GM10266 (cell line): Measurements from ENCODE around the gene GRID2.

ENCODE experiments used
- DNase-seq: peaks from one replicate; pipeline ENCODE4 v3.0.0; 2012; ENCODE audit errors: extremely low spot score
- CTCF ChIP-seq: IDR thresholded peaks from 2 replicates; pipeline ENCODE4 v1.5.1; 2012; ENCODE audit warnings: mild to moderate bottlenecking, low read depth; ENCODE audit not compliant: control insufficient read depth, insufficient read depth; ENCODE audit errors: missing control alignments

The GRID2 gene

GRCh38 chr4:92968996-92969395, 665.2 kb downstream of the GRID2 start:
- TF ChIP-seq CTCF = no peak

GRCh38 chr4:92969650-92970379, 666.0 kb downstream of the GRID2 start:
- no peak for DNase-seq
- no peak for TF ChIP-seq CTCF

More at GRCh38 chr4:92968996-92969395, 665.2 kb downstream of the GRID2 start:
- no peak for DNase-seq

- no peak for DNase-seq
- TF ChIP-seq CTCF = no peak
These were observed 667.2 kb downstream of the GRID2 start for GRCh38 chr4:92970996-92971395.

GRCh38 chr4:92988301-92988700, 684.5 kb downstream of the GRID2 start:
- no peak for TF ChIP-seq CTCF
- no peak for DNase-seq

- TF ChIP-seq CTCF = no peak
- no peak for DNase-seq
These were observed 689.0 kb downstream of the GRID2 start for GRCh38 chr4:92992758-92993157.

- no peak for TF ChIP-seq CTCF
- DNase-seq = no peak
These were observed 691.0 kb downstream of the GRID2 start for GRCh38 chr4:92994727-92995126.

GRCh38 chr4:92996533-92996932, 692.8 kb downstream of the GRID2 start:
- no peak for TF ChIP-seq CTCF
- no peak for DNase-seq
